ENCODE results near the gene TRIP13.
"Not testable (repeated sequence)": the region's sequence is repeated elsewhere in the genome, so short reads cannot be mapped to it uniquely, and the experiment has no call there.

TRIP13 gene

GRCh38 chr5:921456-922435 lies 29.1 kb downstream of the TRIP13 start:
- DNase-seq: no peak

GRCh38 chr5:922436-923280 lies 30.0 kb downstream of the TRIP13 start:
- no peak for DNase-seq

- DNase-seq: peak; percentile 47
Measured at GRCh38 chr5:923281-923873, 30.7 kb downstream of the TRIP13 start.

GRCh38 chr5:926417-927171 lies 33.9 kb downstream of the TRIP13 start:
- DNase-seq: no peak

GRCh38 chr5:927172-928015 lies 34.7 kb downstream of the TRIP13 start:
- DNase-seq: no peak

- not testable (repeated sequence) for DNase-seq
Measured at GRCh38 chr5:929182-929581, 36.5 kb downstream of the TRIP13 start.

- DNase-seq: no peak
Measured at GRCh38 chr5:929596-929995, 36.9 kb downstream of the TRIP13 start.

- no peak for DNase-seq
Measured at GRCh38 chr5:930866-931265, 38.2 kb downstream of the TRIP13 start.

- DNase-seq: no peak
Measured at GRCh38 chr5:931570-932145, 39.0 kb downstream of the TRIP13 start.

GRCh38 chr5:932151-932627 lies 39.5 kb downstream of the TRIP13 start:
- DNase-seq: no peak

GRCh38 chr5:932628-933250 lies 40.1 kb downstream of the TRIP13 start:
- DNase-seq: no peak

GRCh38 chr5:933251-933861 lies 40.7 kb downstream of the TRIP13 start:
- no peak for DNase-seq

- not testable (repeated sequence) for DNase-seq
Measured at GRCh38 chr5:933951-934350, 41.3 kb downstream of the TRIP13 start.

GRCh38 chr5:934381-934967 lies 41.8 kb downstream of the TRIP13 start:
- not testable (repeated sequence) for DNase-seq

GRCh38 chr5:935510-936084 lies 42.9 kb downstream of the TRIP13 start:
- DNase-seq: no peak

GRCh38 chr5:936149-937144 lies 43.8 kb downstream of the TRIP13 start:
- no peak for DNase-seq

GRCh38 chr5:937151-937924 lies 44.7 kb downstream of the TRIP13 start:
- no peak for DNase-seq
